HCT116 (cell line): Measurements from ENCODE around the gene NEMP1. TPM values are rescaled to one million over a fixed set of nuclear protein-coding genes. Genes with fewer than 3 reads are reported as not detected.

Experiments
- ATAC-seq: fragments of 200-7000 bp; cut with Tn5 transposase; 2 replicates; pipeline ENCODE4 v1.9.1; 2020; ENCODE audit warnings: mild to moderate bottlenecking, moderate library complexity
- BruUV-seq: library from RNA; stranded (reverse); fragments of 400-500 nt; replicated peaks from 2 replicates; lab custom pipeline; 2021; lab: Mats Ljungman, UMichigan
- CTCF ChIA-PET: fragments of 300-600 bp; sonication (Branson Sonifier 250); formaldehyde crosslinking; loops from one replicate; lab custom pipeline; 2021; ENCODE audit warnings: antibody characterized with exemption; lab: Charles Lee
- POLR2A ChIA-PET: fragments of 300-600, 350-600 bp; sonication (Branson Sonifier 250); formaldehyde crosslinking; loops from one replicate; lab custom pipeline; 2021; ENCODE audit warnings: antibody characterized with exemption; lab: Charles Lee
- RAD21 ChIA-PET, 2 experiments: fragments of 300-600 bp; sonication (Branson Sonifier 250); formaldehyde crosslinking; loops; one replicate each; lab custom pipeline; 2023; ENCODE audit warnings: low total read pairs in 2 of 2; ENCODE audit not compliant: uncharacterized antibody in 2 of 2, unreplicated experiment in 2 of 2, low non-redundant PET in 1 of 2; lab: Charles Lee
- DNase-seq: peaks from one replicate; pipeline ENCODE4 v3.0.0-alpha.2; 2010; ENCODE audit warnings: low read depth, low spot score
- H2AFZ ChIP-seq: fragments of 200-600 bp; shearing (Covaris generic), sonication (generic); 2 replicates; pipeline ENCODE4 v1.6.1; 2017; ENCODE audit warnings: low read depth, mixed run types, mixed read lengths, antibody characterized with exemption, low read length; ENCODE audit not compliant: poor library complexity, severe bottlenecking
- H3K27ac ChIP-seq: 2 replicates; pipeline ENCODE4 v1.5.1; 2012; ENCODE audit warnings: low read depth, low read length
- H3K27me3 ChIP-seq: fragments of 200-600 bp; sonication (generic); 2 replicates; pipeline ENCODE4 v1.6.1; 2016; ENCODE audit warnings: mixed run types, low read length, mixed read lengths; ENCODE audit not compliant: insufficient read depth
- H3K36me3 ChIP-seq, 2 experiments: fragments of 200-500 bp in 1 of 2; fragments of 200-600 bp in 1 of 2; sonication (Bioruptor generic) in 1 of 2; sonication (generic) in 1 of 2; 2 replicates each; pipeline versions ENCODE4 v1.5.1 to v1.6.1; 2014 to 2016; ENCODE audit warnings: low read length in 2 of 2, inconsistent platforms in 1 of 2, mixed read lengths in 1 of 2, mixed run types in 1 of 2; ENCODE audit not compliant: insufficient read depth in 2 of 2, control insufficient read depth in 1 of 2
- H3K4me1 ChIP-seq, 2 experiments: fragments of 200-600 bp in 1 of 2; sonication (generic) in 1 of 2; 2 replicates each; pipeline versions ENCODE4 v1.5.1 to v1.6.1; 2012 to 2017; ENCODE audit warnings: low read length in 2 of 2, inconsistent platforms in 1 of 2, mild to moderate bottlenecking in 1 of 2, mixed read lengths in 1 of 2, mixed run types in 1 of 2, moderate library complexity in 1 of 2; ENCODE audit not compliant: insufficient read depth in 2 of 2, control insufficient read depth in 1 of 2
- H3K4me2 ChIP-seq: fragments of 200-600 bp; sonication (generic); 2 replicates; pipeline ENCODE4 v1.6.1; 2017; ENCODE audit warnings: mixed run types, low read length, mixed read lengths
- H3K4me3 ChIP-seq, 2 experiments: fragments of 200-600 bp in 1 of 2; sonication (generic) in 1 of 2; replicated peaks in 1 of 2; 2 replicates each; pipeline ENCODE4 v1.5.1; 2011 to 2016; ENCODE audit warnings: low read length in 2 of 2, control low read depth in 1 of 2, low read depth in 1 of 2, mild to moderate bottlenecking in 1 of 2, mixed read lengths in 1 of 2, mixed run types in 1 of 2
- H3K79me2 ChIP-seq: fragments of 200-600 bp; sonication (generic); 2 replicates; pipeline ENCODE4 v1.6.1; 2017; ENCODE audit warnings: mild to moderate bottlenecking, mixed run types, low read length, moderate library complexity, mixed read lengths; ENCODE audit not compliant: insufficient read depth
- H3K9ac ChIP-seq: fragments of 200-600 bp; sonication (generic); 2 replicates; pipeline ENCODE4 v1.6.1; 2016; ENCODE audit warnings: low read length, mixed read lengths
- H3K9me2 ChIP-seq: fragments of 200-600 bp; sonication (generic), shearing (Covaris generic); 2 replicates; pipeline ENCODE4 v1.6.1; 2017; ENCODE audit warnings: mixed run types, mild to moderate bottlenecking, moderate library complexity; ENCODE audit not compliant: insufficient read depth
- H3K9me3 ChIP-seq, 2 experiments: fragments of 200-500 bp in 1 of 2; fragments of 200-600 bp in 1 of 2; sonication (Bioruptor generic) in 1 of 2; sonication (generic) in 1 of 2; 2 replicates each; pipeline ENCODE4 v1.6.1; 2014 to 2017; ENCODE audit warnings: low read length in 2 of 2, mixed read lengths in 2 of 2, inconsistent platforms in 1 of 2, low read depth in 1 of 2, mild to moderate bottlenecking in 1 of 2, mixed run types in 1 of 2, moderate library complexity in 1 of 2; ENCODE audit not compliant: control insufficient read depth in 1 of 2, insufficient read depth in 1 of 2
- H4K20me1 ChIP-seq: fragments of 200-600 bp; sonication (generic), shearing (Covaris generic); 2 replicates; pipeline ENCODE4 v1.6.1; 2017; ENCODE audit warnings: mixed run types, mild to moderate bottlenecking, moderate library complexity; ENCODE audit not compliant: insufficient read depth
- CEBPB ChIP-seq: IDR thresholded peaks from 2 replicates; pipeline ENCODE4 v1.6.1; 2012; ENCODE audit warnings: low read depth
- EGR1 ChIP-seq: IDR thresholded peaks from 2 replicates; pipeline ENCODE4 v1.6.1; 2012; ENCODE audit warnings: low read depth
- EZH2phosphoT487 ChIP-seq: fragments of 200-600 bp; IDR thresholded peaks from 2 replicates; pipeline ENCODE4 v1.6.1; 2018; ENCODE audit warnings: antibody characterized with exemption, borderline replicate concordance
- FOSL1 ChIP-seq: IDR thresholded peaks from 2 replicates; pipeline ENCODE4 v1.6.1; 2012; ENCODE audit warnings: low read depth
- JUND ChIP-seq: IDR thresholded peaks from 2 replicates; pipeline ENCODE4 v1.6.1; 2012
- RAD21 ChIP-seq: IDR thresholded peaks from 2 replicates; pipeline ENCODE4 v1.6.1; 2012; ENCODE audit warnings: low read depth, mild to moderate bottlenecking
- REST ChIP-seq: IDR thresholded peaks from 2 replicates; pipeline ENCODE4 v1.6.1; 2012; ENCODE audit warnings: low read depth
- SIN3A ChIP-seq: IDR thresholded peaks from 2 replicates; pipeline ENCODE4 v1.6.1; 2012; ENCODE audit warnings: low read depth
- SRF ChIP-seq: IDR thresholded peaks from 2 replicates; pipeline ENCODE4 v1.6.1; 2012; ENCODE audit warnings: low read depth
- TCF7L2 ChIP-seq: IDR thresholded peaks from 2 replicates; pipeline ENCODE4 v1.7.0; 2011; ENCODE audit warnings: borderline replicate concordance, inconsistent platforms; ENCODE audit not compliant: insufficient read depth, insufficient read length; ENCODE audit errors: extremely low read depth
- ZBTB33 ChIP-seq: IDR thresholded peaks from 2 replicates; pipeline ENCODE4 v1.6.1; 2011; ENCODE audit warnings: mild to moderate bottlenecking, low read length, moderate library complexity; ENCODE audit not compliant: insufficient replicate concordance; ENCODE audit errors: extremely low read depth
- intact Hi-C: fragments of 100-400 bp; cut with micrococcal nuclease; formaldehyde crosslinking; loops from 2 replicates; pipeline ENCODE4 v1.10.0; 2022
- total RNA-seq: library from RNA; stranded (reverse); gene quantifications from one replicate; pipeline ENCODE4 v1.2.1, GENCODE V29; 2021; ENCODE audit not compliant: unreplicated experiment
- TF ChIP-seq, protein P1 (sequence below), 3 experiments: fragments of 200-600 bp in 1 of 3; sonication (generic) in 1 of 3; IDR thresholded peaks in 2 of 3; conservative IDR thresholded peaks in 1 of 3; 2 replicates each; pipeline ENCODE4 v1.5.1; 2012 to 2017; ENCODE audit warnings: low read depth in 2 of 3, low read length in 2 of 3, antibody characterized with exemption in 1 of 3, borderline replicate concordance in 1 of 3, control low read depth in 1 of 3, mild to moderate bottlenecking in 1 of 3, mixed read lengths in 1 of 3, mixed run types in 1 of 3, moderate library complexity in 1 of 3; ENCODE audit not compliant: insufficient read depth in 1 of 3

NEMP1 gene
- total RNA-seq, 1 experiment from 2014 or later, result 35.2 TPM

DNA sequence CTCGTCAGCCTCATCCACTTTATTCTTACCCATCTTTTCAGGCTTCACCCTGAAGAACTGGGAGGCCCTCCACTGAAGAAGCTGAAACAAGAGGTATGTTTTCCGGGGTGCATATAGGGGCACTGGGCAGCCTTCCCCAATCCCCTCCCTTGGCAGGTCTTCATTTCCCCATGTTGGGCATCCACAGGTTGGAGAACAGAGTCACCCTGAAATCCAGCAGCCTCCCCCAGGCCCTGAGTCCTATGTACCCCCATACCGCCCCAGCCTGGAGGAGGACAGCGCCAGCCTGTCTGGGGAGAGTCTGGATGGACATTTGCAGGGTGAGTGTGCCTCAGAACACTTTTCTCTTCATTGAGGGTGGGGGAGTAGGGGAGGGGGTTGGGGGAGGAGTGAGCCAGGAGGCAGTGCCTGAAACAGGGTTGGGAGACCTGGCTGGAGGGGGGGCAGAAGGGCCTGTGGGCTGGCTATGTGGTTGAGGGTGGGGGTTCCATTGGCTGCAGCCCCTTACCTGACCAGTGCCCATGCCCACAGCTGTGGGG lies 14.4 kb upstream of the NEMP1 start:
- Histone ChIP-seq H3K4me1 (peaks cover 47 to 75% of the 10 kb centered on the region in 2 experiments), H2AFZ (no peak overlapping the region), H3K36me3 (peaks cover 20 to 35% of the 10 kb centered on the region in 2 experiments; a peak in 3 of 4 replicates), H3K27ac (peak overlapping the region; percentile 83), H3K9me2 (no peaks in the 10 kb centered on the region), H3K9ac (no peak overlapping the region), H3K79me2 (peaks cover 38% of the 10 kb centered on the region), H4K20me1 (no peaks in the 10 kb centered on the region), H3K4me2 (peak overlapping the region; percentile 60), H3K4me3 (no peak overlapping the region), H3K27me3 (no peaks in the 10 kb centered on the region), H3K9me3 (no peaks in the 10 kb centered on the region)
- TF ChIP-seq JUND (no peak), CEBPB (no peak), REST (no peak), TCF7L2 (no peak), FOSL1 (no peak), SIN3A (no peak), SRF (no peak), EZH2phosphoT487 (no peak), ZBTB33 (no peak), EGR1 (no peak), RAD21 (no peak)
- TF ChIP-seq, protein P1, sequence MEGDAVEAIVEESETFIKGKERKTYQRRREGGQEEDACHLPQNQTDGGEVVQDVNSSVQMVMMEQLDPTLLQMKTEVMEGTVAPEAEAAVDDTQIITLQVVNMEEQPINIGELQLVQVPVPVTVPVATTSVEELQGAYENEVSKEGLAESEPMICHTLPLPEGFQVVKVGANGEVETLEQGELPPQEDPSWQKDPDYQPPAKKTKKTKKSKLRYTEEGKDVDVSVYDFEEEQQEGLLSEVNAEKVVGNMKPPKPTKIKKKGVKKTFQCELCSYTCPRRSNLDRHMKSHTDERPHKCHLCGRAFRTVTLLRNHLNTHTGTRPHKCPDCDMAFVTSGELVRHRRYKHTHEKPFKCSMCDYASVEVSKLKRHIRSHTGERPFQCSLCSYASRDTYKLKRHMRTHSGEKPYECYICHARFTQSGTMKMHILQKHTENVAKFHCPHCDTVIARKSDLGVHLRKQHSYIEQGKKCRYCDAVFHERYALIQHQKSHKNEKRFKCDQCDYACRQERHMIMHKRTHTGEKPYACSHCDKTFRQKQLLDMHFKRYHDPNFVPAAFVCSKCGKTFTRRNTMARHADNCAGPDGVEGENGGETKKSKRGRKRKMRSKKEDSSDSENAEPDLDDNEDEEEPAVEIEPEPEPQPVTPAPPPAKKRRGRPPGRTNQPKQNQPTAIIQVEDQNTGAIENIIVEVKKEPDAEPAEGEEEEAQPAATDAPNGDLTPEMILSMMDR (IDR thresholded peaks at IDR 0.05 in 2 of 3, conservative IDR thresholded peaks at IDR 0.05 in 1 of 3; ENCODE audit: borderline replicate concordance in 1 of 3, insufficient read depth in 1 of 3, low read depth in 2 of 3, low read length in 2 of 3), result no peak
- ChIA-PET POLR2A (interaction anchor here (1.3 to 7.8 kb wide), 3 partner anchors 14 to 24 kb away, joined by 6 to 32 read pairs (median 17); partner anchors contain the start of genes NEMP1 and STAT6), CTCF (interaction anchor here (1.0 to 3.8 kb wide), 7 partner anchors 14 to 35 kb away, joined by 3 to 32 read pairs (median 5); partner anchors contain the start of genes NEMP1 and STAT6), RAD21 (interaction anchor here (1.6 to 2.0 kb wide), 3 partner anchors 19 to 23 kb away, joined by 4 to 8 read pairs (median 4); partner anchors contain the start of gene STAT6 (in 1 of the 2))
- no peak for ATAC-seq
- no TSS peak for BruUV-seq
- no peak for DNase-seq
- intact Hi-C loops, result loop anchor here (1.0 kb wide), 1 partner anchor 24 kb away; no protein-coding TSS in a partner anchor
